T-helper 2 cell treated with Interferon-gamma antibody and Interleukin-4, amounts not matched to agents 5 μg/mL and 100 μg/mL, for 36 hours (primary cell): ENCODE results near the gene CTNND2.

Experiments used
- DNase-seq: peaks from one replicate; pipeline ENCODE4 v3.0.0; 2021; ENCODE audit warnings: low spot score
- H3K27ac Mint-ChIP-seq: one replicate; pipeline ENCODE4 v1.8.0; 2021; ENCODE audit warnings: mild to moderate bottlenecking, mixed read lengths
- H3K27me3 Mint-ChIP-seq: one replicate; pipeline ENCODE4 v1.8.0; 2021; ENCODE audit warnings: low read depth, mixed read lengths
- H3K36me3 Mint-ChIP-seq: one replicate; pipeline ENCODE4 v1.8.0; 2021; ENCODE audit warnings: low read depth, mixed read lengths
- H3K4me1 Mint-ChIP-seq: one replicate; pipeline ENCODE4 v1.8.0; 2021; ENCODE audit warnings: low read depth, mixed read lengths
- H3K4me3 Mint-ChIP-seq: one replicate; pipeline ENCODE4 v1.8.0; 2022; ENCODE audit warnings: mild to moderate bottlenecking, moderate library complexity, mixed read lengths
- H3K9me3 Mint-ChIP-seq: one replicate; pipeline ENCODE4 v1.8.0; 2021; ENCODE audit warnings: mixed read lengths

CTNND2 gene

DNA sequence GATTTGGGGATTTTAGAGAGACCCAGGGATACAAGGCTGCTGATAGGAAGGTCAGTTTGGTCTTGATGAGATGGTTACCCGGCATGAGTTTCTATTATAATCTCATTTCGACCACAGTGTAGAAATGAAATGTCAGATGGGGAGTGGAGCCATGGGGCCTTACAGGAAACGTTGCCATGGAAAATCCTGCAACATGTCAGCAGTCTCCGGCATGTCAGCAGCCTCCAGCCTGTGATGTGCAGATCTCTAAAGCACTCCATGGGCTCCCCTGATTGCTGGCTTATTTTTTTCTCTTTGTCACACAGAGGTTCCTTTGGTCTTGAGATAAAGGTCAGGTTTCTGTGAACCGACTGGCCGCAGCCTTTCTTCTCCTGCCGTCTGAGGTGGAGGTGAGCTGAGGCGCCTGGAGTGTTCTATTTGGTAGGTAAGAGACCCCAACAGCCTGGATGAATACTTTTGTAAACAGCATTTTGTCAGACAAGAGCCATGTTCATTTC is 934.5 kb downstream of the CTNND2 start:
- no peak overlapping the region for H3K27ac Mint-ChIP-seq
- no peaks in the 10 kb centered on the region for H3K36me3 Mint-ChIP-seq
- no peak for DNase-seq
- no peaks in the 10 kb centered on the region for H3K9me3 Mint-ChIP-seq
- no peaks in the 10 kb centered on the region for H3K27me3 Mint-ChIP-seq
- no peaks in the 10 kb centered on the region for H3K4me1 Mint-ChIP-seq
- no peak overlapping the region for H3K4me3 Mint-ChIP-seq

DNA sequence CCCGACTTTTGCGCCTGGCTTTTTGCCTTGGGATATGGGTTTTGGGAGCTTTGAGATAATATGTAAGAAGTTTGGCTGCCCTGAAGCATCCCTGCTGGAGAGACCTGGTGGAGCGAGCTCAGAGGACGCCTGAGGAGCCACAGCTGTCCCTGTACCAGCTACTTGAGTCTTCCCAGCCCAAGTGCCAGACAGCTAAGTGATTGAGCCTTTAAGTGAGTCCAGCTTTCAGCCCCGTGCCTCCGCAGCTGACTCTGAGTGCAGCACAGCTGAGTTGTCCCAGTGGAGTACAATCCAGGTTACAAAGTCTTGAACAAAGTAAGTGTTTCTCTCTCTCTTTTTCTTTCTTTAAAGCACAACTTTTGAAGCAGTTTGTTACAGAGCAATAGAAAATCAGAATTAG is 939.4 kb downstream of the CTNND2 start:
- DNase-seq, result no peak
- Mint-ChIP-seq H3K4me1 (no peaks in the 10 kb centered on the region), H3K27ac (no peak overlapping the region), H3K9me3 (no peaks in the 10 kb centered on the region), H3K4me3 (no peak overlapping the region), H3K36me3 (no peaks in the 10 kb centered on the region), H3K27me3 (no peaks in the 10 kb centered on the region)

DNA sequence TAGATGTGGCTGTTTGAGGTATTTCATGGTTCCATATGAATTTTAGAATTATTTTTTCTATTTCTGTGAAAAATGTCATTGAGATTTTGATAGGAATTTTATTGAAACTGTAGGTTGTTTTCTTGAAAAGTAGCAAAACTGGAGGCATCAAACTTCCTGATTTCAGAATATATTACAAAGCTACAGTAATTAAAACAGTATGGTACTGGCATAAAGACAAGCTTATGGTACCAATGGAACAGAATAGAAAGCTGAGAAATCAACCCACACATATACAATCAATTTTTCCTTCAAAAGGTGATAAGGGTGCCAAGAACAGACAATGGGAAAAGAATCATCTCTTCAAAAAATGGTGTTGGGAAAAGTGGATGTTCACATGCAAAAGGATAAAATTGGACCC is 945.5 kb downstream of the CTNND2 start:
- H3K4me1 Mint-ChIP-seq, result no peaks in the 10 kb centered on the region
- no peaks in the 10 kb centered on the region for H3K27me3 Mint-ChIP-seq
- H3K4me3 Mint-ChIP-seq, result no peak overlapping the region
- no peaks in the 10 kb centered on the region for H3K36me3 Mint-ChIP-seq
- no peak overlapping the region for H3K27ac Mint-ChIP-seq
- DNase-seq, result no peak
- H3K9me3 Mint-ChIP-seq, result peaks cover 4% of the 10 kb centered on the region

DNA sequence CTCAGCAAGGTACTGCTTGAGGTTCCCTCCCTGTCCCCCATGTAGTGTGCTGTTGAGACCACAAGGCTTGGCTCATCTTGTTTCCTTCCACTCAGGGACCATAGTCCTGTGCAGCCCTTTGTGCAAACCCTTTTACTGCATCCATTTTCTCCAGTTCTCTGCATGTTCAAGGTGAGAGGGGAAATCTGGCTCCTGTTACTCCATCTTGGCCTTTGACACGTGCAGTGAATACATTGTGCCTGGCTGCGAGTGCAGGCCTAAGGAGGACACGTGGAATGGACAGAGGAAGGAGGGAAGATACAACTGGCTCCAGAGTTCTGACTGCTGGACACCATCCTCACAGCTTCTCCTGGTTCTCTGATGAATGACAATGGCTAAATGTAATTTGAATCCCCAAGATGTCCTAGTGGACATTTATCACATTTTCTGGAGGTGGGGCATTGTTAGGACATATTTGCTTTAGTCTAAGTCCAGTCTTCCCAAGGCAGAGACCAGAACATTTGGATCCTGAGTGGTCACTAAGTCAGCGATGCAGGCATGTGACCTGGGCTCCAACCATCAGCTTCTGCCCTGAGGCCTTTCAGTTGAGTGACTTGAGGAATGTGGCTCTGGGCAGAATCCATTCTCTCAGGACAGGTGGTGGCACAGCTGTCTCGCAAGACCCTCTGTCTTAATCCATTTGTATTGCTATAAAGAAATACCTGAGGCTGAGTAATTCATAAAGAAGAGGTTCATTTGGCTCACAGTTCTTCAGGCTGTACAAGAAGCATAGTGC is 954.2 kb downstream of the CTNND2 start:
- Mint-ChIP-seq H3K9me3 (no peaks in the 10 kb centered on the region), H3K4me3 (no peak overlapping the region), H3K27ac (peak overlapping the region; percentile 6), H3K27me3 (no peaks in the 10 kb centered on the region), H3K36me3 (no peaks in the 10 kb centered on the region), H3K4me1 (no peaks in the 10 kb centered on the region)
- DNase-seq, result no peak

DNA sequence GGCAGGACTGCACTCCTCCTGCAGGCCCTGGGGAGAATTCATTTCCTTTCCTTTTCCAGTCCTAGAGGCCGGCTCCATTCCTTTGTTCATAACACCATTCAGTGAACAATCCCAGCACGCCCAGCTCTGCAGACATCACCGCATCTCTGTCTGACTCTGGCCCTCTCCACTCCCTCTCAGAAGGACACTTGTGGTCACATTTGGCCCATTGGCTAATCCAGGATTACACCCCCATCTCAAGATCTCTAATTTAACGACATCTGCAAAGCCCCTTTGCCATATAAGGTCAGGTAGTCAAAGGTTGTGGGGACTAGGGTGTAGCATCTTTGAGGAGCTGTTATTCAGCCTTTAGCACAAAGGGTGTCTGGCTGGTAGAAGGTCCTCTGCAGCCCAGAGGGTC is 958.2 kb downstream of the CTNND2 start:
- Mint-ChIP-seq H3K4me3 (no peak overlapping the region), H3K4me1 (no peaks in the 10 kb centered on the region), H3K9me3 (no peaks in the 10 kb centered on the region), H3K27ac (no peak overlapping the region), H3K36me3 (no peaks in the 10 kb centered on the region), H3K27me3 (no peaks in the 10 kb centered on the region)
- DNase-seq, result no peak

GRCh38 chr5:10941900-10942299 is 962.3 kb downstream of the CTNND2 start:
- no peak overlapping the region for H3K4me3 Mint-ChIP-seq
- H3K9me3 Mint-ChIP-seq, result no peaks in the 10 kb centered on the region
- no peaks in the 10 kb centered on the region for H3K27me3 Mint-ChIP-seq
- no peaks in the 10 kb centered on the region for H3K36me3 Mint-ChIP-seq
- no peak overlapping the region for H3K27ac Mint-ChIP-seq
- no peaks in the 10 kb centered on the region for H3K4me1 Mint-ChIP-seq
- no peak for DNase-seq

DNA sequence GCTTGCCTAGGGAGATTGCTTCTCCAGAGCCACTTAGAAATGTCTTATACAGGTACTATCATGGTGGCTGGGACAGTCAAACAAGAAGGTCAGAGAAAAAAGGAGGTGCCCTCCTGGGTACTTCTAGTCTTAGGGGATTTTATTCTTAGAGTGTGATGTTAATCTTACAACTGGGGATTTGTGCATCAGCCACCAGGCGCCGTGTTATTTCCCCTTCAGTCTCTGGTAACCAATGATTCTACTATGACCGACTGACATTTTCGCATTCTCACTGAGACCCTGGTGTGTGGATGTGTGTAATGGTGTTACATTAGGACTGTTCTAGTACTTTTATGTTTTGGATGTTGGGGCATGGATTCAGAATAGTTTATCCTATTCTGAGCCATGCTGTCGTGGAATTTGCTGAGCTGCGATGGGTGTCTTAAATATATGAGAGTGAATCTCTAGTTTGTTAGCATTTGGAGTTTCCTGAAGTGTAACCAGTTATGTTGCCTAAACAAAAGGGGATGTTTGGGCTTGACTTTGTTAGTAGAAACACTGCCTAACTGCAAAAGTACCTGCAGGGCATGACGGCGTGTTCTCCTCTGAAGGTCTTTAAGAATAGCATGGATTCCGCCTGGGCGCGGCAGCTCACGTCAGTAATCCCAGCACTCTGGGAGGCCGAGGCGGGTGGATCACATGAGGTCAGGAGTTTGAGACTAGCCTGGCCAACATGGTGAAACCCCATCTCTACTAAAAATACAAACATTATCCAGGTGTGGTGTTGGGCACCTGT is 968.0 kb downstream of the CTNND2 start:
- Mint-ChIP-seq H3K27me3 (no peaks in the 10 kb centered on the region), H3K9me3 (no peaks in the 10 kb centered on the region), H3K27ac (no peak overlapping the region), H3K4me3 (no peak overlapping the region), H3K36me3 (no peaks in the 10 kb centered on the region), H3K4me1 (no peaks in the 10 kb centered on the region)
- no peak for DNase-seq

GRCh38 chr5:10935536-10935935 is 968.7 kb downstream of the CTNND2 start:
- Mint-ChIP-seq H3K9me3 (no peaks in the 10 kb centered on the region), H3K36me3 (no peaks in the 10 kb centered on the region)

DNA sequence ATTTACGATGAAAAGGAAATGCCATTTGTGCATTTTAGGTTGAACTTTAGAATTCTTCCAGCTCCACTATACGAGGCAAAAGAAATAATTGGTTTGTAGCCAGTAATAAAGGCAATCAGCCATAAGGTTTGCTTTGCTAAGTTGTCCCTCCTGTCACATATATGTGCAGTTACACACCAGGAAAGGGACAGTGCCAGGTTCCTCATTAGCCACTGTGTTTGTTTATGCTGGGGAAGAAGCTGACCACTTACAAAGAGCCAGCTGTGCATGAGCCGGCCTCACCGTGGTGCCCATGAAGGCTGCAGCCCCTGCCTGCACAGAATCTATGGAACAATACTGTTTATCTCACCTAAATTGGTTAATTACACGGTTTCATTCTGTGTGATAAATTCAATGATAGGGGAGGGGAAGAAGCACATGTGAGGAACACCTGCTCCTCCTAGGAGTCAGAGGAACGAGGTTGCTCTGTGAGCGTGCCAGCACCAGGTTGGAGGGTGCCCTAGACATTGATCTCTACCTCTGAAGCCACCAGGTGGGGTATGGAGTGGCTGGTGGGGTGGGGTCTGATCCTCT is 969.4 kb downstream of the CTNND2 start:
- H3K36me3 Mint-ChIP-seq, result no peaks in the 10 kb centered on the region
- H3K4me1 Mint-ChIP-seq, result no peaks in the 10 kb centered on the region
- no peak overlapping the region for H3K27ac Mint-ChIP-seq
- H3K27me3 Mint-ChIP-seq, result no peaks in the 10 kb centered on the region
- no peak overlapping the region for H3K4me3 Mint-ChIP-seq
- DNase-seq, result no peak
- peaks cover 3% of the 10 kb centered on the region for H3K9me3 Mint-ChIP-seq

More at GRCh38 chr5:10935536-10935935, 968.7 kb downstream of the CTNND2 start:
- Mint-ChIP-seq H3K4me1 (no peaks in the 10 kb centered on the region), H3K4me3 (no peak overlapping the region), H3K27ac (no peak overlapping the region), H3K27me3 (no peaks in the 10 kb centered on the region)
- DNase-seq, result no peak

DNA sequence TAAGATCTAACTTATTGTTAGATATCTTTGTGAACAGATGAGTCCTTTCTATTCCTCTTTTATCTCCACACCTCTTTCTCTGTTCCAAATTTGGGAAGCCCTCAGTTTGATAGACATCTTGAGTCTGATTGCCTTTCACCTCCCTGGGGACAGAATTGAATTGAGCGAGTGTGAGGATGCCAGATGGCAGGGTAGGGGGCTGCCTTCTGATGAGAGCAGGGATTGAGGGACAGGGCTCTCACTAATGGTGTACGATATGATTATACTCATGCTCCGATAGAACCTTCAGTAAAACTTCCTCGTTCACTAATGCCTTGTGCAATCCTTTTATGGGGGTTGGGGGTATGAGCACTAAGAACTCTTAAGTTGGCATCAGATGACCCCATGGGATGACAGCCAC is 971.1 kb downstream of the CTNND2 start:
- peaks cover 8% of the 10 kb centered on the region for H3K9me3 Mint-ChIP-seq
- H3K27me3 Mint-ChIP-seq, result no peaks in the 10 kb centered on the region
- no peak for DNase-seq
- H3K27ac Mint-ChIP-seq, result no peak overlapping the region
- no peak overlapping the region for H3K4me3 Mint-ChIP-seq
- no peaks in the 10 kb centered on the region for H3K36me3 Mint-ChIP-seq
- no peaks in the 10 kb centered on the region for H3K4me1 Mint-ChIP-seq

- Mint-ChIP-seq H3K9me3 (peaks cover 8% of the 10 kb centered on the region), H3K27me3 (no peaks in the 10 kb centered on the region), H3K4me1 (no peaks in the 10 kb centered on the region), H3K27ac (no peak overlapping the region), H3K4me3 (no peak overlapping the region), H3K36me3 (no peaks in the 10 kb centered on the region)
- no peak for DNase-seq
These were observed 971.8 kb downstream of the CTNND2 start for GRCh38 chr5:10932426-10932825.

GRCh38 chr5:10927608-10928007 is 976.6 kb downstream of the CTNND2 start:
- no peak overlapping the region for H3K4me3 Mint-ChIP-seq
- no peak for DNase-seq
- H3K4me1 Mint-ChIP-seq, result no peaks in the 10 kb centered on the region
- H3K27ac Mint-ChIP-seq, result no peak overlapping the region
- peaks cover 8% of the 10 kb centered on the region for H3K9me3 Mint-ChIP-seq
- no peaks in the 10 kb centered on the region for H3K36me3 Mint-ChIP-seq
- no peaks in the 10 kb centered on the region for H3K27me3 Mint-ChIP-seq

- no peak for DNase-seq
- H3K4me3 Mint-ChIP-seq, result no peak overlapping the region
- no peaks in the 10 kb centered on the region for H3K36me3 Mint-ChIP-seq
- no peaks in the 10 kb centered on the region for H3K4me1 Mint-ChIP-seq
- no peaks in the 10 kb centered on the region for H3K9me3 Mint-ChIP-seq
- H3K27me3 Mint-ChIP-seq, result no peaks in the 10 kb centered on the region
- no peak overlapping the region for H3K27ac Mint-ChIP-seq
These were observed 980.9 kb downstream of the CTNND2 start for GRCh38 chr5:10923310-10923709.
